Brain microvascular endothelial cell (primary cell): ENCODE data around the gene ETFDH.

Experiments used
- DNase-seq: peaks from one replicate; pipeline ENCODE4 v3.0.0-alpha.2; 2020
- H3K27ac ChIP-seq: fragments of 250-450 bp; sonication (Bioruptor Pico); 2 replicates; pipeline ENCODE4 v1.5.1; 2020; ENCODE audit warnings: mild to moderate bottlenecking, moderate library complexity
- H3K27me3 ChIP-seq: fragments of 250-450 bp; sonication (Bioruptor Pico); replicated peaks from 2 replicates; pipeline ENCODE4 v1.5.1; 2020; ENCODE audit warnings: mild to moderate bottlenecking
- H3K36me3 ChIP-seq: fragments of 250-450 bp; sonication (Bioruptor Pico); replicated peaks from 2 replicates; pipeline ENCODE4 v1.5.1; 2020; ENCODE audit warnings: mild to moderate bottlenecking
- H3K4me3 ChIP-seq: 2 replicates; pipeline ENCODE4 v1.5.1; 2011; ENCODE audit warnings: low read depth, mild to moderate bottlenecking, control low read depth, low read length, moderate library complexity
- CTCF ChIP-seq: IDR thresholded peaks from 2 replicates; pipeline ENCODE4 v1.5.1; 2011; ENCODE audit warnings: low read depth, mild to moderate bottlenecking, moderate library complexity, low read length, control low read depth, inconsistent platforms; ENCODE audit errors: missing control alignments
- in situ Hi-C: cut with HindIII; loops from 2 replicates; pipeline ENCODE4 v1.10.0; 2017; ENCODE audit warnings: low sequenced_read_pairs, low pct_ligation_motif_present

Gene ETFDH

GRCh38 chr4:158673633-158674032 lies 1.5 kb downstream of the ETFDH start:
- Histone ChIP-seq H3K27ac (no peak overlapping the region), H3K36me3 (no peaks in the 10 kb centered on the region), H3K27me3 (no peaks in the 10 kb centered on the region), H3K4me3 (no peak overlapping the region)
- no peak for DNase-seq
- no peak for TF ChIP-seq CTCF
- in situ Hi-C loops = no loop called here

- in situ Hi-C loops = no loop called here
- Histone ChIP-seq H3K27me3 (no peaks in the 10 kb centered on the region), H3K27ac (no peak overlapping the region), H3K4me3 (no peak overlapping the region), H3K36me3 (no peaks in the 10 kb centered on the region)
- TF ChIP-seq CTCF = no peak
- no peak for DNase-seq
Measured at GRCh38 chr4:158676076-158676475, 4.0 kb downstream of the ETFDH start.

GRCh38 chr4:158678767-158679166 lies 6.7 kb downstream of the ETFDH start:
- H3K36me3 ChIP-seq = no peaks in the 10 kb centered on the region
- in situ Hi-C loops = no loop called here
- no peak for TF ChIP-seq CTCF
- no peaks in the 10 kb centered on the region for H3K27me3 ChIP-seq
- no peak overlapping the region for H3K4me3 ChIP-seq
- H3K27ac ChIP-seq = no peak overlapping the region
- DNase-seq = no peak

GRCh38 chr4:158681629-158682028 lies 9.5 kb downstream of the ETFDH start:
- no peak overlapping the region for H3K4me3 ChIP-seq
- no peaks in the 10 kb centered on the region for H3K27me3 ChIP-seq
- H3K27ac ChIP-seq = no peak overlapping the region
- no peak for TF ChIP-seq CTCF
- no peaks in the 10 kb centered on the region for H3K36me3 ChIP-seq
- in situ Hi-C loops = no loop called here
- DNase-seq = no peak

GRCh38 chr4:158682066-158682465 lies 10.0 kb downstream of the ETFDH start:
- no peaks in the 10 kb centered on the region for H3K27me3 ChIP-seq
- in situ Hi-C loops = no loop called here
- no peaks in the 10 kb centered on the region for H3K36me3 ChIP-seq
- H3K27ac ChIP-seq = no peak overlapping the region
- TF ChIP-seq CTCF = no peak
- no peak for DNase-seq
- H3K4me3 ChIP-seq = no peak overlapping the region

GRCh38 chr4:158688813-158689212 lies 16.7 kb downstream of the ETFDH start:
- in situ Hi-C loops = no loop called here
- no peaks in the 10 kb centered on the region for H3K27me3 ChIP-seq
- H3K36me3 ChIP-seq = no peaks in the 10 kb centered on the region

More at GRCh38 chr4:158688813-158689212, 16.7 kb downstream of the ETFDH start:
- Histone ChIP-seq H3K4me3 (no peak overlapping the region), H3K27ac (no peak overlapping the region)
- TF ChIP-seq CTCF = no peak
- DNase-seq = no peak
